HepG2 (cell line): ENCODE results near the gene CRYBA2. TPM values are rescaled to one million over a fixed set of nuclear protein-coding genes. Genes with fewer than 3 reads are reported as not detected.

Source experiments
- FIP1L1 ChIP-seq: fragments of 200-400 bp; formaldehyde crosslinking; IDR thresholded peaks from 2 replicates; pipeline ENCODE4 v1.6.1; 2018; ENCODE audit warnings: low read depth, mild to moderate bottlenecking, low read length, moderate library complexity, borderline replicate concordance; ENCODE audit not compliant: insufficient read depth
- HNRNPK ChIP-seq: fragments of 200-400 bp; formaldehyde crosslinking; IDR thresholded peaks from 2 replicates; pipeline ENCODE4 v1.6.1; 2018; ENCODE audit warnings: low read length, low read depth, moderate library complexity, mild to moderate bottlenecking; ENCODE audit not compliant: poor library complexity, severe bottlenecking
- NCOA2 ChIP-seq: sonication (generic); formaldehyde crosslinking; IDR thresholded peaks from 2 replicates; pipeline ENCODE4 v1.8.0; 2022; ENCODE audit warnings: inconsistent platforms
- NRL ChIP-seq: sonication (generic); formaldehyde crosslinking; IDR thresholded peaks from 2 replicates; pipeline ENCODE4 v1.5.0; 2020; ENCODE audit warnings: missing genetic modification reagents, mild to moderate bottlenecking, moderate library complexity, borderline replicate concordance
- PAX8 ChIP-seq: sonication (generic); formaldehyde crosslinking; IDR thresholded peaks from 2 replicates; pipeline ENCODE4 v1.8.0; 2022; ENCODE audit warnings: mild to moderate bottlenecking, missing genetic modification reagents, borderline replicate concordance
- RORA ChIP-seq: sonication (generic); formaldehyde crosslinking; IDR thresholded peaks from 2 replicates; pipeline ENCODE4 v1.5.0; 2020; ENCODE audit warnings: mild to moderate bottlenecking, missing genetic modification reagents, moderate library complexity
- SRY ChIP-seq: sonication (generic); formaldehyde crosslinking; IDR thresholded peaks from 2 replicates; pipeline ENCODE4 v1.8.0; 2022; ENCODE audit warnings: mild to moderate bottlenecking, missing genetic modification reagents
- ZMYM2 ChIP-seq: sonication (generic); formaldehyde crosslinking; IDR thresholded peaks from 2 replicates; pipeline ENCODE4 v1.8.0; 2022; ENCODE audit warnings: mild to moderate bottlenecking, missing genetic modification reagents
- ZNF124 ChIP-seq: sonication (generic); formaldehyde crosslinking; IDR thresholded peaks from 2 replicates; pipeline ENCODE4 v1.4.0; 2020; ENCODE audit warnings: missing genetic modification reagents
- ZNF296 ChIP-seq: sonication (generic); formaldehyde crosslinking; conservative IDR thresholded peaks from 2 replicates; pipeline ENCODE4 v1.5.0; 2020; ENCODE audit warnings: mild to moderate bottlenecking, missing genetic modification reagents
- ZNF337 ChIP-seq: sonication (generic); formaldehyde crosslinking; IDR thresholded peaks from 2 replicates; pipeline ENCODE4 v1.5.1; 2020; ENCODE audit warnings: missing genetic modification reagents, low read depth, mild to moderate bottlenecking, borderline replicate concordance
- polyA plus RNA-seq, 8 experiments: library from polyadenylated mRNA; depleted of rRNA in 3 of 8; stranded (reverse) in 7 of 8; unstranded in 1 of 8; fragments of >200 nt; fragmentation: Illumina TruSeq in 4 of 8; extraction: Trizol in 4 of 8; gene quantifications; 2 replicates each; pipeline versions ENCODE4 v1.2.1 to v1.2.3, GENCODE V29; 2011 to 2016; ENCODE audit warnings: low read depth in 4 of 8, missing spikeins in 1 of 8, mixed read lengths in 1 of 8; ENCODE audit not compliant: insufficient read depth in 1 of 8
- total RNA-seq, 5 experiments: library from RNA; depleted of rRNA; stranded (reverse); fragments of >200 nt; fragmentation: Illumina TruSeq; extraction: Trizol; gene quantifications; 2 replicates each; pipeline ENCODE4 v1.2.3, GENCODE V29; 2016; ENCODE audit warnings: low read depth in 1 of 5
- TF ChIP-seq, protein P1 (sequence below): sonication (generic); formaldehyde crosslinking; IDR thresholded peaks from 2 replicates; pipeline ENCODE4 v1.4.0; 2020; ENCODE audit warnings: missing genetic modification reagents
- TF ChIP-seq, protein P2 (sequence below): sonication (generic); formaldehyde crosslinking; IDR thresholded peaks from 2 replicates; pipeline ENCODE4 v1.4.0; 2020; ENCODE audit warnings: missing genetic modification reagents
- TF ChIP-seq, protein P3 (sequence below): sonication (generic); formaldehyde crosslinking; IDR thresholded peaks from 2 replicates; pipeline ENCODE4 v1.5.1; 2020; ENCODE audit warnings: missing genetic modification reagents, mild to moderate bottlenecking, borderline replicate concordance
- TF ChIP-seq, protein P4 (sequence below): sonication (generic); formaldehyde crosslinking; IDR thresholded peaks from 2 replicates; pipeline ENCODE4 v1.4.0; 2020; ENCODE audit warnings: missing genetic modification reagents
- TF ChIP-seq, protein P5 (sequence below): sonication (generic); formaldehyde crosslinking; IDR thresholded peaks from 2 replicates; pipeline ENCODE4 v1.4.0; 2020; ENCODE audit warnings: low read depth, mild to moderate bottlenecking, missing genetic modification reagents

The CRYBA2 gene
- total and polyA plus RNA-seq, 2 of the 13 experiments (the other 11 are each of a cell fraction or from before 2014, with no cell fraction given) = not detected

DNA sequence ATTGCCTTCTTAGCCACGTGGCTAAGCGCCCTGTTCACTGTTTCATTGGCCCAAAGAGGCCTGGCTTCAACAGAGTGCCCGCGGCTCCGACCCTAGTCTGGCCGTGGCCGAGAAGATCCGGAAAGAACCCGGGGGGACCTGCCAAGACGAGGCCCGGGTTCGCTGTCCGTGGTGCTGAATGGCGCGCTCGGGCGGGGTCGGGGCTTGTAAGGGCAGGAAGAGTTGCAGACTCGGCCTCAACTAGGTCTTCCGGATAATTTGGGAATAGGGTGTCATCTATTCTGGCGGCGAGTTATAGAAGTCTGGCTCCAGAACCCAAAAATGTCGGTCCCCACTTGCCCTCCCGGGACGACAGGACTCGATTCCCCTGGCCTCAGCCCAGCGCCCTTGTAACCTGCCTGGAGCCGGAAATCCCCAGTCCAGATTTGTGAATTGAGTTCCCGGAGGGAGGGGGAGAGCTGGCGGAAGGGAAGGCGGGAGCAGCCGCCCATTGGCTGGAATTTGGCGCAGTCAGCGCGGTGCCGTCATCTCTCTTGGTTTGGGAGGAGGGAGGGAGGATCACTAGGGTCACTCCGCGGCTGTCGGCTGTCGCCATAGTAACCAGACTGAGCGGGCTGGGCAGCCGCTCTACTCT is 30.2 kb downstream of the CRYBA2 start (continued):
- TF ChIP-seq, protein P1, sequence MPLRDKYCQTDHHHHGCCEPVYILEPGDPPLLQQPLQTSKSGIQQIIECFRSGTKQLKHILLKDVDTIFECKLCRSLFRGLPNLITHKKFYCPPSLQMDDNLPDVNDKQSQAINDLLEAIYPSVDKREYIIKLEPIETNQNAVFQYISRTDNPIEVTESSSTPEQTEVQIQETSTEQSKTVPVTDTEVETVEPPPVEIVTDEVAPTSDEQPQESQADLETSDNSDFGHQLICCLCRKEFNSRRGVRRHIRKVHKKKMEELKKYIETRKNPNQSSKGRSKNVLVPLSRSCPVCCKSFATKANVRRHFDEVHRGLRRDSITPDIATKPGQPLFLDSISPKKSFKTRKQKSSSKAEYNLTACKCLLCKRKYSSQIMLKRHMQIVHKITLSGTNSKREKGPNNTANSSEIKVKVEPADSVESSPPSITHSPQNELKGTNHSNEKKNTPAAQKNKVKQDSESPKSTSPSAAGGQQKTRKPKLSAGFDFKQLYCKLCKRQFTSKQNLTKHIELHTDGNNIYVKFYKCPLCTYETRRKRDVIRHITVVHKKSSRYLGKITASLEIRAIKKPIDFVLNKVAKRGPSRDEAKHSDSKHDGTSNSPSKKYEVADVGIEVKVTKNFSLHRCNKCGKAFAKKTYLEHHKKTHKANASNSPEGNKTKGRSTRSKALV (CRISPR knock-in tag) = peak; percentile 83; the same call in 1 of the 2 replicates
- TF ChIP-seq ZMYM2 (CRISPR knock-in tag) (no peak), HNRNPK (no peak), ZNF296 (CRISPR knock-in tag) (peak; percentile 95), SRY (CRISPR knock-in tag) (peak; percentile 99), ZNF337 (CRISPR knock-in tag) (no peak), RORA (CRISPR knock-in tag) (no peak), NRL (CRISPR knock-in tag) (peak; percentile 97), ZNF124 (CRISPR knock-in tag) (peak; percentile 90; the same call in 1 of the 2 replicates), PAX8 (no peak), FIP1L1 (no peak), NCOA2 (peak; percentile 61; the same call in 1 of the 2 replicates)
- TF ChIP-seq, protein P2, sequence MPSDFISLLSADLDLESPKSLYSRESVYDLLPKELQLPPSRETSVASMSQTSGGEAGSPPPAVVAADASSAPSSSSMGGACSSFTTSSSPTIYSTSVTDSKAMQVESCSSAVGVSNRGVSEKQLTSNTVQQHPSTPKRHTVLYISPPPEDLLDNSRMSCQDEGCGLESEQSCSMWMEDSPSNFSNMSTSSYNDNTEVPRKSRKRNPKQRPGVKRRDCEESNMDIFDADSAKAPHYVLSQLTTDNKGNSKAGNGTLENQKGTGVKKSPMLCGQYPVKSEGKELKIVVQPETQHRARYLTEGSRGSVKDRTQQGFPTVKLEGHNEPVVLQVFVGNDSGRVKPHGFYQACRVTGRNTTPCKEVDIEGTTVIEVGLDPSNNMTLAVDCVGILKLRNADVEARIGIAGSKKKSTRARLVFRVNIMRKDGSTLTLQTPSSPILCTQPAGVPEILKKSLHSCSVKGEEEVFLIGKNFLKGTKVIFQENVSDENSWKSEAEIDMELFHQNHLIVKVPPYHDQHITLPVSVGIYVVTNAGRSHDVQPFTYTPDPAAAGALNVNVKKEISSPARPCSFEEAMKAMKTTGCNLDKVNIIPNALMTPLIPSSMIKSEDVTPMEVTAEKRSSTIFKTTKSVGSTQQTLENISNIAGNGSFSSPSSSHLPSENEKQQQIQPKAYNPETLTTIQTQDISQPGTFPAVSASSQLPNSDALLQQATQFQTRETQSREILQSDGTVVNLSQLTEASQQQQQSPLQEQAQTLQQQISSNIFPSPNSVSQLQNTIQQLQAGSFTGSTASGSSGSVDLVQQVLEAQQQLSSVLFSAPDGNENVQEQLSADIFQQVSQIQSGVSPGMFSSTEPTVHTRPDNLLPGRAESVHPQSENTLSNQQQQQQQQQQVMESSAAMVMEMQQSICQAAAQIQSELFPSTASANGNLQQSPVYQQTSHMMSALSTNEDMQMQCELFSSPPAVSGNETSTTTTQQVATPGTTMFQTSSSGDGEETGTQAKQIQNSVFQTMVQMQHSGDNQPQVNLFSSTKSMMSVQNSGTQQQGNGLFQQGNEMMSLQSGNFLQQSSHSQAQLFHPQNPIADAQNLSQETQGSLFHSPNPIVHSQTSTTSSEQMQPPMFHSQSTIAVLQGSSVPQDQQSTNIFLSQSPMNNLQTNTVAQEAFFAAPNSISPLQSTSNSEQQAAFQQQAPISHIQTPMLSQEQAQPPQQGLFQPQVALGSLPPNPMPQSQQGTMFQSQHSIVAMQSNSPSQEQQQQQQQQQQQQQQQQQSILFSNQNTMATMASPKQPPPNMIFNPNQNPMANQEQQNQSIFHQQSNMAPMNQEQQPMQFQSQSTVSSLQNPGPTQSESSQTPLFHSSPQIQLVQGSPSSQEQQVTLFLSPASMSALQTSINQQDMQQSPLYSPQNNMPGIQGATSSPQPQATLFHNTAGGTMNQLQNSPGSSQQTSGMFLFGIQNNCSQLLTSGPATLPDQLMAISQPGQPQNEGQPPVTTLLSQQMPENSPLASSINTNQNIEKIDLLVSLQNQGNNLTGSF (CRISPR knock-in tag) = peak; percentile 97
- TF ChIP-seq, protein P3, sequence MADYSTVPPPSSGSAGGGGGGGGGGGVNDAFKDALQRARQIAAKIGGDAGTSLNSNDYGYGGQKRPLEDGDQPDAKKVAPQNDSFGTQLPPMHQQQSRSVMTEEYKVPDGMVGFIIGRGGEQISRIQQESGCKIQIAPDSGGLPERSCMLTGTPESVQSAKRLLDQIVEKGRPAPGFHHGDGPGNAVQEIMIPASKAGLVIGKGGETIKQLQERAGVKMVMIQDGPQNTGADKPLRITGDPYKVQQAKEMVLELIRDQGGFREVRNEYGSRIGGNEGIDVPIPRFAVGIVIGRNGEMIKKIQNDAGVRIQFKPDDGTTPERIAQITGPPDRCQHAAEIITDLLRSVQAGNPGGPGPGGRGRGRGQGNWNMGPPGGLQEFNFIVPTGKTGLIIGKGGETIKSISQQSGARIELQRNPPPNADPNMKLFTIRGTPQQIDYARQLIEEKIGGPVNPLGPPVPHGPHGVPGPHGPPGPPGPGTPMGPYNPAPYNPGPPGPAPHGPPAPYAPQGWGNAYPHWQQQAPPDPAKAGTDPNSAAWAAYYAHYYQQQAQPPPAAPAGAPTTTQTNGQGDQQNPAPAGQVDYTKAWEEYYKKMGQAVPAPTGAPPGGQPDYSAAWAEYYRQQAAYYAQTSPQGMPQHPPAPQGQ (CRISPR knock-in tag) = no peak
- TF ChIP-seq, protein P4, sequence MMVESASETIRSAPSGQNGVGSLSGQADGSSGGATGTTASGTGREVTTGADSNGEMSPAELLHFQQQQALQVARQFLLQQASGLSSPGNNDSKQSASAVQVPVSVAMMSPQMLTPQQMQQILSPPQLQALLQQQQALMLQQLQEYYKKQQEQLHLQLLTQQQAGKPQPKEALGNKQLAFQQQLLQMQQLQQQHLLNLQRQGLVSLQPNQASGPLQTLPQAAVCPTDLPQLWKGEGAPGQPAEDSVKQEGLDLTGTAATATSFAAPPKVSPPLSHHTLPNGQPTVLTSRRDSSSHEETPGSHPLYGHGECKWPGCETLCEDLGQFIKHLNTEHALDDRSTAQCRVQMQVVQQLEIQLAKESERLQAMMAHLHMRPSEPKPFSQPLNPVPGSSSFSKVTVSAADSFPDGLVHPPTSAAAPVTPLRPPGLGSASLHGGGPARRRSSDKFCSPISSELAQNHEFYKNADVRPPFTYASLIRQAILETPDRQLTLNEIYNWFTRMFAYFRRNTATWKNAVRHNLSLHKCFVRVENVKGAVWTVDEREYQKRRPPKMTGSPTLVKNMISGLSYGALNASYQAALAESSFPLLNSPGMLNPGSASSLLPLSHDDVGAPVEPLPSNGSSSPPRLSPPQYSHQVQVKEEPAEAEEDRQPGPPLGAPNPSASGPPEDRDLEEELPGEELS = peak; percentile 63
- TF ChIP-seq, protein P5, sequence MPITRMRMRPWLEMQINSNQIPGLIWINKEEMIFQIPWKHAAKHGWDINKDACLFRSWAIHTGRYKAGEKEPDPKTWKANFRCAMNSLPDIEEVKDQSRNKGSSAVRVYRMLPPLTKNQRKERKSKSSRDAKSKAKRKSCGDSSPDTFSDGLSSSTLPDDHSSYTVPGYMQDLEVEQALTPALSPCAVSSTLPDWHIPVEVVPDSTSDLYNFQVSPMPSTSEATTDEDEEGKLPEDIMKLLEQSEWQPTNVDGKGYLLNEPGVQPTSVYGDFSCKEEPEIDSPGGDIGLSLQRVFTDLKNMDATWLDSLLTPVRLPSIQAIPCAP (CRISPR knock-in tag) = no peak
